Mesothelial cell of epicardium (in vitro differentiated cells): ENCODE measurements around the gene CCR7. TPM values are rescaled to one million over a fixed set of nuclear protein-coding genes. Genes with fewer than 3 reads are reported as not detected.
A peak's percentile ranks its signal among the peaks of the same experiment; 100 is the strongest.

Source experiments
- DNase-seq, 2 experiments: peaks; one replicate each; pipeline ENCODE4 v3.0.0; 2021; ENCODE audit warnings: low spot score in 2 of 2; ENCODE audit not compliant: unreplicated experiment in 2 of 2
- H3K27ac Mint-ChIP-seq: 2 replicates; pipeline ENCODE4 v1.8.0; 2021; ENCODE audit warnings: mixed read lengths
- H3K27me3 Mint-ChIP-seq: 2 replicates; pipeline ENCODE4 v1.8.0; 2021; ENCODE audit warnings: low read depth, mixed read lengths
- H3K36me3 Mint-ChIP-seq: 2 replicates; pipeline ENCODE4 v1.8.0; 2021; ENCODE audit warnings: mixed read lengths
- H3K4me1 Mint-ChIP-seq: 2 replicates; pipeline ENCODE4 v1.8.0; 2021; ENCODE audit warnings: mixed read lengths
- H3K4me3 Mint-ChIP-seq: 2 replicates; pipeline ENCODE4 v1.8.0; 2021; ENCODE audit warnings: mild to moderate bottlenecking, moderate library complexity, mixed read lengths
- H3K9me3 Mint-ChIP-seq: 2 replicates; pipeline ENCODE4 v1.8.0; 2021; ENCODE audit warnings: mixed read lengths
- CTCF ChIP-seq: fragments of 200-600 bp; sonication (generic); IDR thresholded peaks from one replicate; pipeline ENCODE4 v1.5.0; 2021; ENCODE audit warnings: antibody characterized with exemption; ENCODE audit not compliant: unreplicated experiment
- total RNA-seq: library from RNA; stranded (reverse); gene quantifications from 3 replicates; pipeline ENCODE4 v1.2.1, GENCODE V29; 2021

CCR7 gene
- total RNA-seq, 1 donor from 2014 or later: 0.09 TPM

GRCh38 chr17:40536295-40537171 lies 28.7 kb downstream of the CCR7 start:
- DNase-seq: no peak
- Mint-ChIP-seq H3K9me3 (no peaks in the 10 kb centered on the region), H3K27ac (peak overlapping the region; percentile 87), H3K36me3 (no peaks in the 10 kb centered on the region), H3K4me3 (no peak overlapping the region), H3K27me3 (no peaks in the 10 kb centered on the region), H3K4me1 (peaks cover 74% of the 10 kb centered on the region)
- no peak for TF ChIP-seq CTCF

DNA sequence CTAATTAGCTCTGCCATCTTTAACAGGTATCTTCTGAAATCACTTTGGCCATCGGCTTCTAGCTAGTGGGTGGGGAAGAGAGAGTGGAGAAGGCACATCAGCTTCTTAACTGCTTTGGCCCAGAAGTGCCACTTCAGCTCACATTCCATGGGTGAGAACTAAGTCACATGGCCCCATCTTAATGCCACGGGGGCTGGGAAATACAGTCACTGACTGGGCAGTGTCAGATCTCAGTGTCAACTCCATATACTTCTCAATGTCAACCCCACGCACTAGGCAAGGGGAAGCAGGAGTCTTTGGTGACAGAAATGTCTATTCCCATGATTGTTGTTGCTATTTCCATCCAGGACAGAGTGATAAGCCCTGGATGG lies 29.4 kb downstream of the CCR7 start:
- TF ChIP-seq CTCF: no peak
- H3K9me3 Mint-ChIP-seq: no peaks in the 10 kb centered on the region
- H3K4me3 Mint-ChIP-seq: no peak overlapping the region
- H3K27ac Mint-ChIP-seq: peak overlapping the region; percentile 87
- H3K27me3 Mint-ChIP-seq: no peaks in the 10 kb centered on the region
- no peaks in the 10 kb centered on the region for H3K36me3 Mint-ChIP-seq
- peaks cover 68% of the 10 kb centered on the region for H3K4me1 Mint-ChIP-seq
- no peak for DNase-seq

- Mint-ChIP-seq H3K36me3 (no peaks in the 10 kb centered on the region), H3K9me3 (no peaks in the 10 kb centered on the region), H3K4me3 (no peak overlapping the region), H3K27ac (no peak overlapping the region), H3K4me1 (peaks cover 63% of the 10 kb centered on the region), H3K27me3 (no peaks in the 10 kb centered on the region)
- DNase-seq: no peak
- no peak for TF ChIP-seq CTCF
Observed at GRCh38 chr17:40535438-40535837, 29.8 kb downstream of the CCR7 start.

DNA sequence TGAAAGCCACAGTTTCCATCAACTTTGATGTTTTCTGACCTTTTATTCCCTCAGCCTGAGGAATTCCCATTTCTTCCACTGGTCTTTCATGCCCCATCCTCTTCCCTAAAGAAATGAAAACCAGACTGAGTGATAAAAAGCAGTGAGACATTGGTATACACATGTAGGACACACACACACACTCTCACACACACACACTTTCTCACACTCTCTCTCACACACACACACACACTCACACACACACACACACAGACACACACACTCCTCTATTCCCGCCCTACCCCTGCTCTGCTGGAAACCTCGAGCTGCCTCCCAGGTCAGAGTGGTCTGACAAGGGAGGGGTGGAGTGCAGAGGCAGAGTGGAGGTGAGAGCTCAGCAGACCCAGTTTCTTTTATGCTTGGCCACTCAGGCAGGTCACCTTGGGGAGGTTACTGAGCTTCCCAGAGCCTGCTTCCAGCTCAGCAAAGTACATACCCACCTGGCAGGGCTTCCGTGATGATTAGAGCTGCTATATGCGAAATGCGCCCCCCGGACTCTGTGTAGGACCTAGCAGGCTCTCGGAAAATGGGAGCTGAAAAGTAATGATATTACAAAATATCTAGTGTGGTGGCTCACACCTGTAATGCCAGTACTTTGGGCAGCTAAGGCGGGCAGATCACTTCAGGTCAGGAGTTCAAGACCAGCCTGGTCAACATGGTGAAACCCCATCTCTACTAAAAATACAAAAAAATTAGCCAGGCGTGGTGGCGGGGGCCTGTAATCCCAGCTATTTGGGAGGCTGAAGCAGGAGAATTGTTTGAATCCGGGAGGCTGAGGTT lies 30.7 kb downstream of the CCR7 start:
- no peak for TF ChIP-seq CTCF

GRCh38 chr17:40533896-40534295 lies 31.4 kb downstream of the CCR7 start:
- H3K4me1 Mint-ChIP-seq: peaks cover 54% of the 10 kb centered on the region
- peak overlapping the region; percentile 72 for H3K27ac Mint-ChIP-seq
- DNase-seq: no peak
- no peaks in the 10 kb centered on the region for H3K36me3 Mint-ChIP-seq
- H3K4me3 Mint-ChIP-seq: no peak overlapping the region
- no peaks in the 10 kb centered on the region for H3K9me3 Mint-ChIP-seq
- TF ChIP-seq CTCF: no peak
- no peaks in the 10 kb centered on the region for H3K27me3 Mint-ChIP-seq

More for the DNA sequence above, 30.7 kb downstream of the CCR7 start:
- no peak overlapping the region for H3K4me3 Mint-ChIP-seq
- no peaks in the 10 kb centered on the region for H3K27me3 Mint-ChIP-seq
- H3K36me3 Mint-ChIP-seq: no peaks in the 10 kb centered on the region
- H3K4me1 Mint-ChIP-seq: peaks cover 57% of the 10 kb centered on the region
- H3K9me3 Mint-ChIP-seq: no peaks in the 10 kb centered on the region
- no peak for DNase-seq
- peak overlapping the region; percentile 64 for H3K27ac Mint-ChIP-seq
